Liver (tissue), 3 donors: Measurements from ENCODE around the gene SRC.

ENCODE experiments used
- EGR1 ChIP-seq, 2 donors: IDR thresholded peaks; 2 replicates each; pipeline ENCODE4 v1.6.1; 2016 to 2018; ENCODE audit warnings: antibody characterized with exemption in 2 of 2, low read depth in 2 of 2
- GABPA ChIP-seq, 2 donors: IDR thresholded peaks in 1 of 2; conservative IDR thresholded peaks in 1 of 2; 2 replicates each; pipeline ENCODE4 v1.6.1; 2016; ENCODE audit warnings: antibody characterized with exemption in 2 of 2, mild to moderate bottlenecking in 1 of 2, moderate library complexity in 1 of 2
- YY1 ChIP-seq: IDR thresholded peaks from 2 replicates; pipeline ENCODE4 v1.6.1; 2016; ENCODE audit warnings: antibody characterized with exemption, mild to moderate bottlenecking
- TF ChIP-seq, protein P1 (sequence below): fragments of 150-350 bp; IDR thresholded peaks from 2 replicates; pipeline ENCODE4 v1.5.1; 2017; ENCODE audit warnings: improper control_type of control experiment, low read depth, low read length; ENCODE audit not compliant: missing input control
- TF ChIP-seq, protein P2 (sequence below): IDR thresholded peaks from 2 replicates; pipeline ENCODE4 v1.6.1; 2016; ENCODE audit warnings: antibody characterized with exemption, mild to moderate bottlenecking
- TF ChIP-seq, protein P3 (sequence below): IDR thresholded peaks from 2 replicates; pipeline ENCODE4 v1.6.1; 2016; ENCODE audit warnings: antibody characterized with exemption
- donor health status: healthy.
- donor health status: healthy.

DNA sequence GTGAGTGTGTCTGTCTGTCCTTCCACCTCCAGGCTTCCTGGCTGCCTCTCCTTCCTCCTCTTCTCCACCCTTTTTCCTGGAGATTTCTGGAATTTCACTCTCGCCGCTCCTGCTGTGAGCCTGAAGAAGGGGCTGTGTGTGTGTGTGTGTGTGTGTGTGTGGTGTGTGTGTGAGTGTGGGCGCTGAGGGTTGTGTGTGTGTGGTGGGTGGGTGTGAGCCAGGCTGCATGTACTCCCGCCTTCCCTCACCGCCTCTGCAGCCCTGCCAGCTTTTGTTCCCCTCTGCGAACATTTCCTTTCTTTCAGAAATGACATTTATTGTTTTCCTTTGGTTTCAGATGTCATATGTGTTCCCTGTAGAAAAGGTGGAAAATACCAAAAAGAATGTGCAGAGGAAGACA, 76.0 kb downstream of the SRC start:
- TF ChIP-seq, protein P1, sequence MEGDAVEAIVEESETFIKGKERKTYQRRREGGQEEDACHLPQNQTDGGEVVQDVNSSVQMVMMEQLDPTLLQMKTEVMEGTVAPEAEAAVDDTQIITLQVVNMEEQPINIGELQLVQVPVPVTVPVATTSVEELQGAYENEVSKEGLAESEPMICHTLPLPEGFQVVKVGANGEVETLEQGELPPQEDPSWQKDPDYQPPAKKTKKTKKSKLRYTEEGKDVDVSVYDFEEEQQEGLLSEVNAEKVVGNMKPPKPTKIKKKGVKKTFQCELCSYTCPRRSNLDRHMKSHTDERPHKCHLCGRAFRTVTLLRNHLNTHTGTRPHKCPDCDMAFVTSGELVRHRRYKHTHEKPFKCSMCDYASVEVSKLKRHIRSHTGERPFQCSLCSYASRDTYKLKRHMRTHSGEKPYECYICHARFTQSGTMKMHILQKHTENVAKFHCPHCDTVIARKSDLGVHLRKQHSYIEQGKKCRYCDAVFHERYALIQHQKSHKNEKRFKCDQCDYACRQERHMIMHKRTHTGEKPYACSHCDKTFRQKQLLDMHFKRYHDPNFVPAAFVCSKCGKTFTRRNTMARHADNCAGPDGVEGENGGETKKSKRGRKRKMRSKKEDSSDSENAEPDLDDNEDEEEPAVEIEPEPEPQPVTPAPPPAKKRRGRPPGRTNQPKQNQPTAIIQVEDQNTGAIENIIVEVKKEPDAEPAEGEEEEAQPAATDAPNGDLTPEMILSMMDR, result no peak
- TF ChIP-seq GABPA (IDR thresholded peaks at IDR 0.05 in 1 of 2, conservative IDR thresholded peaks at IDR 0.05 in 1 of 2), result no peak
- TF ChIP-seq, protein P2, sequence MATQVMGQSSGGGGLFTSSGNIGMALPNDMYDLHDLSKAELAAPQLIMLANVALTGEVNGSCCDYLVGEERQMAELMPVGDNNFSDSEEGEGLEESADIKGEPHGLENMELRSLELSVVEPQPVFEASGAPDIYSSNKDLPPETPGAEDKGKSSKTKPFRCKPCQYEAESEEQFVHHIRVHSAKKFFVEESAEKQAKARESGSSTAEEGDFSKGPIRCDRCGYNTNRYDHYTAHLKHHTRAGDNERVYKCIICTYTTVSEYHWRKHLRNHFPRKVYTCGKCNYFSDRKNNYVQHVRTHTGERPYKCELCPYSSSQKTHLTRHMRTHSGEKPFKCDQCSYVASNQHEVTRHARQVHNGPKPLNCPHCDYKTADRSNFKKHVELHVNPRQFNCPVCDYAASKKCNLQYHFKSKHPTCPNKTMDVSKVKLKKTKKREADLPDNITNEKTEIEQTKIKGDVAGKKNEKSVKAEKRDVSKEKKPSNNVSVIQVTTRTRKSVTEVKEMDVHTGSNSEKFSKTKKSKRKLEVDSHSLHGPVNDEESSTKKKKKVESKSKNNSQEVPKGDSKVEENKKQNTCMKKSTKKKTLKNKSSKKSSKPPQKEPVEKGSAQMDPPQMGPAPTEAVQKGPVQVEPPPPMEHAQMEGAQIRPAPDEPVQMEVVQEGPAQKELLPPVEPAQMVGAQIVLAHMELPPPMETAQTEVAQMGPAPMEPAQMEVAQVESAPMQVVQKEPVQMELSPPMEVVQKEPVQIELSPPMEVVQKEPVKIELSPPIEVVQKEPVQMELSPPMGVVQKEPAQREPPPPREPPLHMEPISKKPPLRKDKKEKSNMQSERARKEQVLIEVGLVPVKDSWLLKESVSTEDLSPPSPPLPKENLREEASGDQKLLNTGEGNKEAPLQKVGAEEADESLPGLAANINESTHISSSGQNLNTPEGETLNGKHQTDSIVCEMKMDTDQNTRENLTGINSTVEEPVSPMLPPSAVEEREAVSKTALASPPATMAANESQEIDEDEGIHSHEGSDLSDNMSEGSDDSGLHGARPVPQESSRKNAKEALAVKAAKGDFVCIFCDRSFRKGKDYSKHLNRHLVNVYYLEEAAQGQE, result no peak
- no peak for TF ChIP-seq YY1
- TF ChIP-seq EGR1 (IDR thresholded peaks at IDR 0.05; ENCODE audit: low read depth in 2 of 2), result no peak
- TF ChIP-seq, protein P3, sequence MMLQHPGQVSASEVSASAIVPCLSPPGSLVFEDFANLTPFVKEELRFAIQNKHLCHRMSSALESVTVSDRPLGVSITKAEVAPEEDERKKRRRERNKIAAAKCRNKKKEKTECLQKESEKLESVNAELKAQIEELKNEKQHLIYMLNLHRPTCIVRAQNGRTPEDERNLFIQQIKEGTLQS, result no peak
